Kidney (tissue), 14 donors: ENCODE results near the gene ST6GAL1. TPM values are rescaled to one million over a fixed set of nuclear protein-coding genes. Genes with fewer than 3 reads are reported as not detected.

ENCODE experiments used
- DNase-seq, 5 donors: peaks; one replicate each; pipeline ENCODE4 v3.0.0-alpha.2; 2013 to 2020
- FAIRE-seq: peaks from 2 replicates; lab custom pipeline; 2012; peaks lifted over from hg19 to GRCh38; lab: Jason Lieb, UNC
- H3K27ac ChIP-seq, 2 donors: one replicate each; pipeline ENCODE4 v1.7.0; 2013; ENCODE audit warnings: low read depth in 2 of 2, low read length in 2 of 2, inconsistent platforms in 1 of 2
- H3K27me3 ChIP-seq: one replicate; pipeline ENCODE4 v1.7.1; 2013; ENCODE audit warnings: low read length, inconsistent platforms; ENCODE audit not compliant: control insufficient read depth, insufficient read depth
- H3K36me3 ChIP-seq, 3 donors: one replicate each; pipeline versions ENCODE4 v1.7.0 to v1.7.1; 2013; ENCODE audit warnings: low read length in 3 of 3, control low read depth in 1 of 3, inconsistent platforms in 1 of 3; ENCODE audit not compliant: insufficient read depth in 3 of 3, control insufficient read depth in 2 of 3
- H3K4me1 ChIP-seq, 3 donors: one replicate each; pipeline versions ENCODE4 v1.7.0 to v1.7.1; 2013; ENCODE audit warnings: low read length in 3 of 3, inconsistent platforms in 1 of 3, low read depth in 1 of 3; ENCODE audit not compliant: control insufficient read depth in 2 of 3, insufficient read depth in 2 of 3
- H3K4me3 ChIP-seq, 3 donors: one replicate each; pipeline versions ENCODE4 v1.7.0 to v1.8.1; 2013; ENCODE audit warnings: low read length in 3 of 3, control low read depth in 1 of 3, inconsistent platforms in 1 of 3
- H3K9ac ChIP-seq, 3 donors: one replicate each; pipeline versions ENCODE4 v1.7.0 to v1.7.1; 2013; ENCODE audit warnings: low read length in 3 of 3, control low read depth in 1 of 3, inconsistent platforms in 1 of 3
- H3K9me3 ChIP-seq, 3 donors: one replicate each; pipeline versions ENCODE4 v1.7.0 to v1.7.1; 2013; ENCODE audit warnings: low read length in 3 of 3, control low read depth in 1 of 3, inconsistent platforms in 1 of 3; ENCODE audit not compliant: control insufficient read depth in 2 of 3, insufficient read depth in 1 of 3
- CTCF ChIP-seq: IDR thresholded peaks from 3 replicates; pipeline ENCODE4 v1.5.1; 2012; ENCODE audit warnings: mild to moderate bottlenecking, moderate library complexity, borderline replicate concordance; ENCODE audit not compliant: insufficient read depth; ENCODE audit errors: extremely low read depth
- intact Hi-C: fragments of 100-400 bp; cut with DNase I; formaldehyde crosslinking; loops from one replicate; pipeline ENCODE4 v1.11.1; 2022
- polyA plus RNA-seq: library from polyadenylated mRNA; stranded (reverse); fragments of 350-450 nt; fragmentation: Illumina TruSeq; extraction: RNeasy Lipid Tissue Mini Kit (QIAGEN cat#74804); gene quantifications from one replicate; pipeline ENCODE4 v1.2.3, GENCODE V29; 2014; ENCODE audit warnings: low read depth, low replicate concordance; ENCODE audit not compliant: insufficient read depth
- total RNA-seq: library from RNA; stranded (reverse); fragmentation: NEBNext Ultra II Directional; extraction: Animal tissue kit (Norgen Biotek cat#: 25700); gene quantifications from one replicate; pipeline ENCODE4 v1.2.1, GENCODE V29; 2021
- donor health status: control.
- donor health status: control.
- donor health status: control.
- donor health status: control.
- donor health status: control.
- donor health status: DM: yes; HTN: yes; CAD: no.
- donor health status: Normal renal cell carcinoma (clear cell type).

The ST6GAL1 gene
- total and polyA plus RNA-seq, 2 donors from 2014 or later = 62.6 to 236 TPM

GRCh38 chr3:186940967-186941366 is 10.6 kb downstream of the ST6GAL1 start:
- intact Hi-C loops = no loop called here
- FAIRE-seq = no peak
- no peaks in the 10 kb centered on the region for H3K36me3 ChIP-seq
- H3K27ac ChIP-seq = peak overlapping the region in 1 of 2 donors; percentile 72
- H3K4me3 ChIP-seq = no peak overlapping the region
- peaks cover 0 to 11% (median 4%) of the 10 kb centered on the region in 3 donors for H3K4me1 ChIP-seq
- H3K9ac ChIP-seq = peak overlapping the region in 1 of 3 donors; percentile 22
- peak in 2 of 5 donors; percentile 61 to 66 for DNase-seq
- H3K9me3 ChIP-seq = no peaks in the 10 kb centered on the region
- TF ChIP-seq CTCF = no peak
- H3K27me3 ChIP-seq = no peaks in the 10 kb centered on the region

GRCh38 chr3:186942168-186942567 is 11.8 kb downstream of the ST6GAL1 start:
- Histone ChIP-seq H3K27ac (no peak overlapping the region), H3K36me3 (no peaks in the 10 kb centered on the region), H3K9me3 (no peaks in the 10 kb centered on the region), H3K27me3 (no peaks in the 10 kb centered on the region), H3K9ac (no peak overlapping the region), H3K4me1 (peaks cover 0 to 11% (median 6%) of the 10 kb centered on the region in 3 donors), H3K4me3 (no peak overlapping the region)
- intact Hi-C loops = no loop called here
- FAIRE-seq = no peak
- no peak for DNase-seq
- no peak for TF ChIP-seq CTCF

GRCh38 chr3:186945255-186945823 is 15.0 kb downstream of the ST6GAL1 start:
- H3K9ac ChIP-seq = no peak overlapping the region
- H3K27me3 ChIP-seq = no peaks in the 10 kb centered on the region
- peaks cover 0 to 13% (median 8%) of the 10 kb centered on the region in 3 donors for H3K4me1 ChIP-seq
- H3K4me3 ChIP-seq = no peak overlapping the region
- H3K36me3 ChIP-seq = no peaks in the 10 kb centered on the region
- DNase-seq = no peak
- no peak for FAIRE-seq
- H3K9me3 ChIP-seq = no peaks in the 10 kb centered on the region
- intact Hi-C loops = no loop called here
- no peak overlapping the region for H3K27ac ChIP-seq
- no peak for TF ChIP-seq CTCF
